Measurements from ENCODE around the gene EFNA3. TPM values are rescaled to one million over a fixed set of nuclear protein-coding genes. Genes with fewer than 3 reads are reported as not detected.

EFNA3 gene
- total and polyA plus RNA-seq, 11 donors = 0.20 to 2.4 (median 0.61) TPM

- intact Hi-C loops (cut with DNase I) = loop anchor here in 2 of 10 donors (5.0 kb wide), 2 partner anchors 34 to 46 kb away; partner anchors contain the start of gene ZBTB7B (in 1 of the 2)
- no peaks in the 10 kb centered on the region for H3K27me3 ChIP-seq
- H3K27ac ChIP-seq = no peak overlapping the region
- no peak overlapping the region for H3K4me3 ChIP-seq
- H3K9me3 ChIP-seq = no peaks in the 10 kb centered on the region
- 94 to 97% (median 95%) methylated on average over 5 to 8 of the region's 8 CpGs for WGBS, 4 donors
- DNase-seq (no peak), ATAC-seq (no peak)
- H3K36me3 ChIP-seq = peaks cover 0 to 4% (median 2%) of the 10 kb centered on the region in 9 donors
- TF ChIP-seq CTCF (IDR thresholded peaks at IDR 0.05) (no peak), POLR2A (IDR thresholded peaks at IDR 0.05) (no peak)
- peaks cover 0 to 55% (median 29%) of the 10 kb centered on the region in 12 donors for H3K4me1 ChIP-seq
Observed at GRCh38 chr1:155048449-155049334, 29.9 kb upstream of the EFNA3 start.

GRCh38 chr1:155049651-155050559 is 28.7 kb upstream of the EFNA3 start:
- no peaks in the 10 kb centered on the region for H3K27me3 ChIP-seq
- 13 to 41% (median 18%) methylated on average over 6 to 10 of the region's 10 CpGs for WGBS, 4 donors
- DNase-seq = no peak
- TF ChIP-seq CTCF (IDR thresholded peaks at IDR 0.05) (no peak), POLR2A (IDR thresholded peaks at IDR 0.05) (no peak)
- intact Hi-C loops (cut with DNase I) = loop anchor here in 7 of 10 donors (1.0 to 10.0 kb wide), 8 partner anchors 13 to 95 kb away; partner anchors contain the start of genes ZBTB7B (in 5 of the 7), CKS1B (in 1 of the 7), EFNA4 (in 1 of the 7) and PBXIP1 (in 1 of the 7)
- H3K36me3 ChIP-seq = peaks cover 0 to 16% (median 14%) of the 10 kb centered on the region in 9 donors
- peak overlapping the region in 11 of 12 donors; percentile 54 to 97 (median 82) for H3K4me3 ChIP-seq
- H3K9me3 ChIP-seq = no peaks in the 10 kb centered on the region
- ATAC-seq = no peak
- H3K27ac ChIP-seq = peak overlapping the region; percentile 83 to 99 (median 94)
- H3K4me1 ChIP-seq = peaks cover 0 to 47% (median 27%) of the 10 kb centered on the region in 12 donors

GRCh38 chr1:155050560-155051341 is 27.9 kb upstream of the EFNA3 start, which contains the start of gene ADAM15:
ADAM15 (plus strand) TSS chr1:155051316; CDS start chr1:155051387, 71 bp downstream.
- intact Hi-C loops (cut with DNase I) = loop anchor here in 6 of 10 donors (1.0 to 10.0 kb wide), 7 partner anchors 13 to 96 kb away; partner anchors contain the start of genes ZBTB7B (in 4 of the 6), CKS1B (in 1 of the 6), EFNA4 (in 1 of the 6) and PBXIP1 (in 1 of the 6)
- ATAC-seq = peak; percentile 43 to 90 (median 72)
- H3K9me3 ChIP-seq = no peaks in the 10 kb centered on the region

More at GRCh38 chr1:155050560-155051341, 27.9 kb upstream of the EFNA3 start, which contains the start of gene ADAM15:
- Histone ChIP-seq H3K27ac (peak within 1 kb of the TSS; percentile 86 to 99 (median 94)), H3K4me1 (peaks cover 0 to 43% (median 23%) of the 10 kb centered on the region in 12 donors), H3K36me3 (peaks cover 0 to 25% (median 22%) of the 10 kb centered on the region in 9 donors), H3K27me3 (no peaks in the 10 kb centered on the region), H3K4me3 (peak within 1 kb of the TSS; percentile 54 to 99 (median 86))
- WGBS, 4 donors = 0 to 1% (median 1%) methylated on average over 48 to 99 of the region's 99 CpGs
- TF ChIP-seq POLR2A (IDR thresholded peaks at IDR 0.05) (no peak), CTCF (IDR thresholded peaks at IDR 0.05) (peak; percentile 85 to 97 (median 92))
- DNase-seq = peak; percentile 86 to 94 (median 86)

All from heart left ventricle (tissue), 16 donors.